ENCODE results near the gene NFATC4.
"Not testable (repeated sequence)": the region's sequence is repeated elsewhere in the genome, so short reads cannot be mapped to it uniquely, and the experiment has no call there.

The NFATC4 gene

GRCh38 chr14:24370748-24371147 is 2.8 kb downstream of the NFATC4 start:
- TF ChIP-seq CTCF (IDR thresholded peaks at IDR 0.05; ENCODE audit: insufficient read depth, low read depth, low read length, missing control alignments) = no peak
- H3K4me3 ChIP-seq (ENCODE audit: low read length) = no peak overlapping the region
- DNase-seq (ENCODE audit: low read depth) = no peak

GRCh38 chr14:24371605-24372004 is 3.6 kb downstream of the NFATC4 start:
- not testable (repeated sequence) for H3K4me3 ChIP-seq (ENCODE audit: low read length)

GRCh38 chr14:24372701-24373416 is 4.9 kb downstream of the NFATC4 start:
- H3K4me3 ChIP-seq (ENCODE audit: low read length) = no peak overlapping the region
- no peak for DNase-seq (ENCODE audit: low read depth)
- no peak for TF ChIP-seq CTCF (IDR thresholded peaks at IDR 0.05; ENCODE audit: insufficient read depth, low read depth, low read length, missing control alignments)

More at GRCh38 chr14:24371605-24372004, 3.6 kb downstream of the NFATC4 start:
- not testable (repeated sequence) for DNase-seq (ENCODE audit: low read depth)

GRCh38 chr14:24376448-24377070 is 8.6 kb downstream of the NFATC4 start:
- H3K4me3 ChIP-seq (ENCODE audit: low read length) = no peak overlapping the region
- TF ChIP-seq CTCF (IDR thresholded peaks at IDR 0.05; ENCODE audit: insufficient read depth, low read depth, low read length, missing control alignments) = no peak
- no peak for DNase-seq (ENCODE audit: low read depth)

GRCh38 chr14:24377126-24377525 is 9.1 kb downstream of the NFATC4 start:
- DNase-seq (ENCODE audit: low read depth) = no peak
- TF ChIP-seq CTCF (IDR thresholded peaks at IDR 0.05; ENCODE audit: insufficient read depth, low read depth, low read length, missing control alignments) = no peak
- H3K4me3 ChIP-seq (ENCODE audit: low read length) = no peak overlapping the region

- TF ChIP-seq CTCF (IDR thresholded peaks at IDR 0.05; ENCODE audit: insufficient read depth, low read depth, low read length, missing control alignments) = no peak
- H3K4me3 ChIP-seq (ENCODE audit: low read length) = no peak overlapping the region
- DNase-seq (ENCODE audit: low read depth) = peak; percentile 28
These were observed 9.7 kb downstream of the NFATC4 start for GRCh38 chr14:24377657-24378056.

- no peak for DNase-seq (ENCODE audit: low read depth)
- H3K4me3 ChIP-seq (ENCODE audit: low read length) = no peak overlapping the region
- TF ChIP-seq CTCF (IDR thresholded peaks at IDR 0.05; ENCODE audit: insufficient read depth, low read depth, low read length, missing control alignments) = no peak
These were observed 10.3 kb downstream of the NFATC4 start for GRCh38 chr14:24378327-24378726.
